Liver (tissue), 9 donors: ENCODE results near the gene DEFB112. TPM values are rescaled to one million over a fixed set of nuclear protein-coding genes. Genes with fewer than 3 reads are reported as not detected.

Experiments used
- DNase-seq: peaks from one replicate; pipeline ENCODE4 v3.0.0-alpha.2; 2017; ENCODE audit warnings: low spot score
- H3K27ac ChIP-seq, 2 donors: one replicate each; pipeline ENCODE4 v1.7.0; 2013; ENCODE audit warnings: inconsistent platforms in 2 of 2, low read length in 2 of 2, control low read depth in 1 of 2, low read depth in 1 of 2, mild to moderate bottlenecking in 1 of 2
- H3K27me3 ChIP-seq, 4 donors: one replicate each; pipeline versions ENCODE4 v1.6.1 to v1.7.0; 2013; ENCODE audit warnings: low read length in 3 of 4, inconsistent platforms in 1 of 4, mild to moderate bottlenecking in 1 of 4, moderate library complexity in 1 of 4; ENCODE audit not compliant: control insufficient read depth in 4 of 4, insufficient read depth in 4 of 4
- H3K36me3 ChIP-seq, 4 donors: one replicate each; pipeline versions ENCODE4 v1.6.1 to v1.7.0; 2013; ENCODE audit warnings: low read length in 3 of 4, mild to moderate bottlenecking in 3 of 4, low read depth in 1 of 4, moderate library complexity in 1 of 4; ENCODE audit not compliant: control insufficient read depth in 4 of 4, insufficient read depth in 3 of 4
- H3K4me1 ChIP-seq, 4 donors: one replicate each; pipeline versions ENCODE4 v1.6.1 to v1.7.0; 2013; ENCODE audit warnings: low read length in 3 of 4, mild to moderate bottlenecking in 3 of 4, moderate library complexity in 1 of 4; ENCODE audit not compliant: control insufficient read depth in 4 of 4, insufficient read depth in 4 of 4
- H3K4me3 ChIP-seq, 3 donors: one replicate each; pipeline versions ENCODE4 v1.6.1 to v1.7.0; 2013; ENCODE audit warnings: low read length in 3 of 3, control low read depth in 1 of 3, low read depth in 1 of 3, mild to moderate bottlenecking in 1 of 3
- H3K9ac ChIP-seq, 2 donors: one replicate each; pipeline ENCODE4 v1.7.0; 2013; ENCODE audit warnings: low read length in 2 of 2, mild to moderate bottlenecking in 2 of 2, moderate library complexity in 2 of 2, control low read depth in 1 of 2, low read depth in 1 of 2
- H3K9me3 ChIP-seq, 4 donors: one replicate each; pipeline versions ENCODE4 v1.6.1 to v1.7.0; 2013; ENCODE audit warnings: low read length in 3 of 4; ENCODE audit not compliant: control insufficient read depth in 4 of 4
- CTCF ChIP-seq: fragments of 150-350 bp; IDR thresholded peaks from 2 replicates; pipeline ENCODE4 v1.5.1; 2017; ENCODE audit warnings: improper control_type of control experiment, low read depth, low read length; ENCODE audit not compliant: missing input control
- HNF4A ChIP-seq, 2 donors: conservative IDR thresholded peaks; 2 replicates each; pipeline ENCODE4 v1.6.1; 2016; ENCODE audit warnings: antibody characterized with exemption in 2 of 2, mild to moderate bottlenecking in 2 of 2
- RAD21 ChIP-seq, 2 donors: IDR thresholded peaks; 2 replicates each; pipeline ENCODE4 v1.6.1; 2016; ENCODE audit warnings: antibody characterized with exemption in 2 of 2, mild to moderate bottlenecking in 2 of 2
- WGBS: extraction: QIAGEN DNeasy Blood & Tissue Kit; methylation state at CpG from one replicate; pipeline ENCODE4 v1.1.7; 2013; 5-methylcytosine and 5-hydroxymethylcytosine counted together
- polyA plus RNA-seq, 2 donors: library from polyadenylated mRNA; stranded (reverse) in 1 of 2; unstranded in 1 of 2; fragments of 200-250 nt in 1 of 2; fragments of >200 nt in 1 of 2; fragmentation: Nextera tagmentation in 1 of 2; extraction: Ambion mirVana in 1 of 2; gene quantifications; one replicate each; pipeline versions ENCODE4 v1.2.1 to v1.2.3, GENCODE V29; 2013 to 2015
- total RNA-seq, 2 donors: library from RNA; depleted of rRNA; stranded (reverse); fragments of >200 nt; gene quantifications; one replicate each; pipeline ENCODE4 v1.2.3, GENCODE V29; 2014
- TF ChIP-seq, protein P1 (sequence below): IDR thresholded peaks from 2 replicates; pipeline ENCODE4 v1.6.1; 2016; ENCODE audit warnings: antibody characterized with exemption, mild to moderate bottlenecking
- donor health status: healthy.
- donor health status: healthy.
- donor health status: healthy.
- donor health status: healthy.
- donor health status: healthy.

The DEFB112 gene
- total and polyA plus RNA-seq, 4 donors = not detected

GRCh38 chr6:50087231-50087954 is 37.7 kb upstream of the DEFB112 start:
- DNase-seq = no peak
- Histone ChIP-seq H3K9me3 (no peaks in the 10 kb centered on the region), H3K36me3 (no peaks in the 10 kb centered on the region), H3K27me3 (no peaks in the 10 kb centered on the region), H3K4me1 (peaks cover 2 to 7% (median 5%) of the 10 kb centered on the region in 4 donors), H3K4me3 (no peak overlapping the region), H3K27ac (no peak overlapping the region), H3K9ac (no peak overlapping the region)
- TF ChIP-seq CTCF (peak; percentile 12), RAD21 (IDR thresholded peaks at IDR 0.05) (peak; percentile 44 to 45)
- TF ChIP-seq, protein P1, sequence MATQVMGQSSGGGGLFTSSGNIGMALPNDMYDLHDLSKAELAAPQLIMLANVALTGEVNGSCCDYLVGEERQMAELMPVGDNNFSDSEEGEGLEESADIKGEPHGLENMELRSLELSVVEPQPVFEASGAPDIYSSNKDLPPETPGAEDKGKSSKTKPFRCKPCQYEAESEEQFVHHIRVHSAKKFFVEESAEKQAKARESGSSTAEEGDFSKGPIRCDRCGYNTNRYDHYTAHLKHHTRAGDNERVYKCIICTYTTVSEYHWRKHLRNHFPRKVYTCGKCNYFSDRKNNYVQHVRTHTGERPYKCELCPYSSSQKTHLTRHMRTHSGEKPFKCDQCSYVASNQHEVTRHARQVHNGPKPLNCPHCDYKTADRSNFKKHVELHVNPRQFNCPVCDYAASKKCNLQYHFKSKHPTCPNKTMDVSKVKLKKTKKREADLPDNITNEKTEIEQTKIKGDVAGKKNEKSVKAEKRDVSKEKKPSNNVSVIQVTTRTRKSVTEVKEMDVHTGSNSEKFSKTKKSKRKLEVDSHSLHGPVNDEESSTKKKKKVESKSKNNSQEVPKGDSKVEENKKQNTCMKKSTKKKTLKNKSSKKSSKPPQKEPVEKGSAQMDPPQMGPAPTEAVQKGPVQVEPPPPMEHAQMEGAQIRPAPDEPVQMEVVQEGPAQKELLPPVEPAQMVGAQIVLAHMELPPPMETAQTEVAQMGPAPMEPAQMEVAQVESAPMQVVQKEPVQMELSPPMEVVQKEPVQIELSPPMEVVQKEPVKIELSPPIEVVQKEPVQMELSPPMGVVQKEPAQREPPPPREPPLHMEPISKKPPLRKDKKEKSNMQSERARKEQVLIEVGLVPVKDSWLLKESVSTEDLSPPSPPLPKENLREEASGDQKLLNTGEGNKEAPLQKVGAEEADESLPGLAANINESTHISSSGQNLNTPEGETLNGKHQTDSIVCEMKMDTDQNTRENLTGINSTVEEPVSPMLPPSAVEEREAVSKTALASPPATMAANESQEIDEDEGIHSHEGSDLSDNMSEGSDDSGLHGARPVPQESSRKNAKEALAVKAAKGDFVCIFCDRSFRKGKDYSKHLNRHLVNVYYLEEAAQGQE = no peak
- WGBS = 90% methylated on average over 2 of the region's 2 CpGs

DNA sequence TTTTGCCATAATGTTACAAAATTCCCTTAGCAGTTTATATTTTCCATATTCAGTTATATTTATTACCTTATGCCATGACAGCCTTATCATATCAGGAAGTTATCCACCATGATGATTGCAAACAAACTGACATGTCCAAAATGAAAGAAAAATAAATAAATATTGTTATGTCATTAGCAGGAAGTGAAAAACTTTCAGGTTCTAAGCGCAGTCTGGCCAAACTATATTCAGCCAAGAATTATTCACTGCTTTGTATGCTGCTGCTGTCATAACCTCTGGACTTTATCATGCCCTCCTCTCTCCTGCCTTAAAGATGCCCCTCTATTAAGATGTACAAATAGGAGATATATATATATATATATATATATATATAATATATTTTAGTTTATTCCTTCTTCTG is 27.7 kb upstream of the DEFB112 start:
- Histone ChIP-seq H3K4me3 (no peak overlapping the region), H3K4me1 (no peaks in the 10 kb centered on the region), H3K9me3 (no peaks in the 10 kb centered on the region), H3K27ac (no peak overlapping the region), H3K9ac (no peak overlapping the region), H3K27me3 (no peaks in the 10 kb centered on the region), H3K36me3 (no peaks in the 10 kb centered on the region)
- WGBS = 0% methylated on average over 1 of the region's 1 CpG
- DNase-seq = no peak
- no peak for TF ChIP-seq CTCF

DNA sequence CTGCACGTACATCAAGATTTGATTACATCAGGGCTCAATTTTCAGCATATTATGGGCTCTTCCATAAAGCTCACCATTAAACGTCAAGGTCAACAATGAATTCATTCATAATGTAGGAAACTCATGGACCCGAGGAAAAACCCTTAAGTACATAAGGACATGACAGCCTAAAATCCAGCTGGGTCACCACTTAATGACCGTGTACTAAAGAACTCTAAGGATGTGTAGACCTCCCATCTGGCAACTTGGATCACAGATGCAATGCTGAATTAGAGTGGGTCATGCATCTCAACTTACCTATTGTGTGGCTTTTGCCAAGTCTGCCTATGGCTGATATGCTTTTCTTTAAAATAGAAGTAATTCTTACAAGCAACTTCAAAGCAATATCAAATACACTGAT is 26.7 kb upstream of the DEFB112 start:
- Histone ChIP-seq H3K9ac (no peak overlapping the region), H3K27me3 (no peaks in the 10 kb centered on the region), H3K4me1 (no peaks in the 10 kb centered on the region), H3K27ac (no peak overlapping the region), H3K9me3 (no peaks in the 10 kb centered on the region), H3K4me3 (no peak overlapping the region), H3K36me3 (no peaks in the 10 kb centered on the region)
- DNase-seq = no peak
- 84% methylated on average over 4 of the region's 4 CpGs for WGBS
- TF ChIP-seq HNF4A (conservative IDR thresholded peaks at IDR 0.05) (no peak), RAD21 (IDR thresholded peaks at IDR 0.05) (no peak)
